ENCODE measurements around the gene PVR.
"Not testable (repeated sequence)": the region's sequence is repeated elsewhere in the genome, so short reads cannot be mapped to it uniquely, and the experiment has no call there.

PVR gene

DNA sequence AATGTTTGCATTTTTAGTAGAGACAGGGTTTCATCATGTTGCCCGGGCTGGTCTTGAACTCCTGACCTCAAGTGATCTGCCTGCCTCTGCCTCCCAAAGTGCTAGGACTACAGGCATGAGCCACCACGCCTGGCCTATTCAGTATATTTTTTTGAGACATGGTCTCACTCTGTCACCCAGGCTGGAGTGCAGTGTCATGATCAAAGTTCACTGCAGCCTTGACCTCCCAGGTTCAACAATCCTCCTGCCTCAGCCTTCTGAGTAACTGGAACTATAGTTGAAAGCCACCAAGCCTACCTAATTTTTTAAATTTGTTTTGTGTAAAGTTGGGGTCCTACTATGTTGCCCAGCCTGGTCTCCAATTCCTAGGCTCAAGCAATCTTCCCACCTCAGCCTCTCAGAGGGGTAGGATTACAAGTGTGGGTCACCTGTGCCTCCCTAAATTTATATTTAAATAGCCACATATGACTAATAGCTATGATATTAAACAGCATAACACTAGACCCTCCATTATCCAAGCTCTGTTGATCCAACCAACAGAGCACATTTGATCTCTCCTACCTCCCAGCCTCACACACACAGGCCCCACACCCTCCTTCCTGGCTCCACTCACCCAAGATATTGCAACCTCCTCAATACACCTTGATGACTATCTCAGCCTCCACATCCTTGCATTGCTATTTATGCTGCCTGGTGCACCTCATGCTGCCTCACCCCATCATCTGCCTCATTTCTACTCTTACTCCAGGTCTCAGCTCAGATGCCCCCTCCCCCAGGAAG lies 25.5 kb downstream of the PVR start:
- Histone ChIP-seq H3K9ac (ENCODE audit: low read depth, low read length) (no peak overlapping the region), H3K9me3 (ENCODE audit: insufficient read depth, low read depth, low read length) (no peaks in the 10 kb centered on the region), H3K4me3 (ENCODE audit: low read length) (no peak overlapping the region), H3K36me3 (ENCODE audit: insufficient read depth, low read depth, low read length) (no peaks in the 10 kb centered on the region), H3K27me3 (ENCODE audit: insufficient read depth, low read length) (no peaks in the 10 kb centered on the region), H3K27ac (ENCODE audit: low read length) (no peak overlapping the region), H3K4me1 (ENCODE audit: insufficient read depth, low read length) (no peaks in the 10 kb centered on the region)

DNA sequence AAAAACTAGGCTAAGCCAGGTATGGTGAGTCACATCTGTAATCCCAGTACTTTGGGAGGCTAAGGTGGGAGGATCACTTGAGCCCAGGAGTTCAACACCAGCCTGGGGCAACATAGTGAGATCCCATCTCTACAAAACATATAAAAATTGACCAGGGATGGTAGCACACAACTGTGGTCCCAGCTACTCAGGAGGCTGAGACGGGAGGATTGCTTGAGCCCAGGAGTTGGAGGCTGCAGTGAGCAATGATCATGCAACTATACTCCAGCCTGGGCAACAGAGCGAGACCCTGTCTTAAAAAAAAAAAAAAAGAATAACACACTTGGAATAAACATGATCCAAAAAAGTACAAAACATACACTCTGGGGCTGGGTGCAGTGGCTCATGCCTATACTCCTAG lies 26.3 kb downstream of the PVR start:
- H3K36me3 ChIP-seq (ENCODE audit: insufficient read depth, low read depth, low read length); H3K4me1 ChIP-seq (ENCODE audit: insufficient read depth, low read length); H3K27ac ChIP-seq (ENCODE audit: low read length); H3K27me3 ChIP-seq (ENCODE audit: insufficient read depth, low read length); H3K9me3 ChIP-seq (ENCODE audit: insufficient read depth, low read depth, low read length); H3K9ac ChIP-seq (ENCODE audit: low read depth, low read length); H3K4me3 ChIP-seq (ENCODE audit: low read length): not testable (repeated sequence)

GRCh38 chr19:44671400-44671799 lies 27.7 kb downstream of the PVR start, which contains the start of gene CEACAM19:
Gene CEACAM19, plus strand, starts transcription at chr19:44671482. Its CDS starts 450 bp downstream, at chr19:44671932.
- Histone ChIP-seq H3K4me1 (ENCODE audit: insufficient read depth, low read length) (no peaks in the 10 kb centered on the region), H3K27me3 (ENCODE audit: insufficient read depth, low read length) (no peaks in the 10 kb centered on the region), H3K9me3 (ENCODE audit: insufficient read depth, low read depth, low read length) (no peaks in the 10 kb centered on the region), H3K9ac (ENCODE audit: low read depth, low read length) (no peak within 1 kb of the TSS), H3K36me3 (ENCODE audit: insufficient read depth, low read depth, low read length) (no peaks in the 10 kb centered on the region), H3K4me3 (ENCODE audit: low read length) (no peak within 1 kb of the TSS), H3K27ac (ENCODE audit: low read length) (no peak within 1 kb of the TSS)

- Histone ChIP-seq H3K27me3 (ENCODE audit: insufficient read depth, low read length) (no peaks in the 10 kb centered on the region), H3K4me1 (ENCODE audit: insufficient read depth, low read length) (no peaks in the 10 kb centered on the region), H3K27ac (ENCODE audit: low read length) (no peak overlapping the region), H3K4me3 (ENCODE audit: low read length) (no peak overlapping the region), H3K9me3 (ENCODE audit: insufficient read depth, low read depth, low read length) (no peaks in the 10 kb centered on the region), H3K36me3 (ENCODE audit: insufficient read depth, low read depth, low read length) (no peaks in the 10 kb centered on the region), H3K9ac (ENCODE audit: low read depth, low read length) (no peak overlapping the region)
These were observed 28.5 kb downstream of the PVR start for GRCh38 chr19:44672226-44672625.

DNA sequence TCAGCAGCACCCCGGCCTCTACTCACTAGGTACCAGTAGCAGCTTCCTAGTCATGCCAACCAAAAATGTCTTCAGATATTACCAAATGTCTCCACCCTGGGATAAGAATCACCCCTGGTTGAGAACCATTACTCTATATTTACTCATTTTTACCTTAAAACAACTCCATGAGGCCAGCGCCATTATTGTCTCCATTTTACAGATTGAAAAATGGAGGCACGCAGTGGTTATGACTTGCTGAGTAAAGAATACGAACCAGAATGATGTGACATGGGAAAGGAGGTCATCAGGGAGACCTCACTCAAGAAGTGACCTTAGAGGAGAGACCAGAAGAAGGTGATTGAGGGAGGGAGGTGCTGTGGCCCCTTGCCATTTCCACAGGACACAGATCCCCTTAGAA lies 29.8 kb downstream of the PVR start:
- Histone ChIP-seq H3K4me1 (ENCODE audit: insufficient read depth, low read length) (no peaks in the 10 kb centered on the region), H3K9me3 (ENCODE audit: insufficient read depth, low read depth, low read length) (no peaks in the 10 kb centered on the region), H3K36me3 (ENCODE audit: insufficient read depth, low read depth, low read length) (no peaks in the 10 kb centered on the region), H3K27ac (ENCODE audit: low read length) (no peak overlapping the region), H3K9ac (ENCODE audit: low read depth, low read length) (no peak overlapping the region), H3K4me3 (ENCODE audit: low read length) (no peak overlapping the region), H3K27me3 (ENCODE audit: insufficient read depth, low read length) (no peaks in the 10 kb centered on the region)

- Histone ChIP-seq H3K27ac (ENCODE audit: low read length) (no peak overlapping the region), H3K36me3 (ENCODE audit: insufficient read depth, low read depth, low read length) (no peaks in the 10 kb centered on the region), H3K9me3 (ENCODE audit: insufficient read depth, low read depth, low read length) (no peaks in the 10 kb centered on the region), H3K4me1 (ENCODE audit: insufficient read depth, low read length) (no peaks in the 10 kb centered on the region), H3K4me3 (ENCODE audit: low read length) (no peak overlapping the region), H3K27me3 (ENCODE audit: insufficient read depth, low read length) (no peaks in the 10 kb centered on the region), H3K9ac (ENCODE audit: low read depth, low read length) (no peak overlapping the region)
These were observed 31.8 kb downstream of the PVR start for GRCh38 chr19:44675521-44675920.

DNA sequence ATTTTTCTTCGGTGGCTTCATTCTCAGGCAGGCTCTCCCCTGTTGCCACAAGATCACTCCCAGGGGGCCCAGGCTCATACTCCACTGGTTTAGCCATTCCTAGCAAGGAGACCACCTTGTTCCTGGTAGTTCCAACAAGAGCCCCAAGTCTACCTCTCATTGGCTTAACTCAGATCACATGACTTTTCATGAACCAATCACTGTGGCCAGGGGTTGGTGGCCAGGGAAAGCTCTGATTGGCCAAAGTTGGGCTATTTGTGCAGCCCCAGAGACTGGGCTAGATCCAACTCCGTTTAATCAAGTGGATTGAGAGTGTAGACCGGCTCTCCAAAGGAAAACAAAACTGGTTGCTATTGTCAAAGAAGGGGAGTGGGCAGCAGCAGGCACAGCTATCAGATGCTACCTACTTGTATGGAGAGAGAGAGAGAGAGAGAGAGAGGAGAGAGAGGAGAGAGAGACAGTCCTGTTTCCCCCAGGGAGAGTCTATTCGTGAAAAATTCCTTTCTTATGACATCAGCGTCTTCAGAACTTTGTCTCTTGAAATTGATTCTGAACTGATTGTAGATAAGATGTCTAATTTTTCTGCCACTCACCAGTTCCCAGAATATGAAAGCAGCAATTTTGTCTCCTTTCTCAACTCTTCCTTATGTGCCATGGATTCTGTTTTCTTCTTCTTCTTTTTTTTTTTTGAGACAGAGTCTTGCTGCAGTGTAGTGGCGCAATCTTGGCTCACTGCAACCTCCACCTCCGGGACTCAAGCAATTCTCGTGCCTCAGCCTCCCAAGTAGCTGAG lies 33.5 kb downstream of the PVR start:
- Histone ChIP-seq H3K9me3 (ENCODE audit: insufficient read depth, low read depth, low read length) (no peaks in the 10 kb centered on the region), H3K9ac (ENCODE audit: low read depth, low read length) (no peak overlapping the region), H3K27me3 (ENCODE audit: insufficient read depth, low read length) (no peaks in the 10 kb centered on the region), H3K4me3 (ENCODE audit: low read length) (no peak overlapping the region), H3K4me1 (ENCODE audit: insufficient read depth, low read length) (no peaks in the 10 kb centered on the region), H3K36me3 (ENCODE audit: insufficient read depth, low read depth, low read length) (no peaks in the 10 kb centered on the region), H3K27ac (ENCODE audit: low read length) (no peak overlapping the region)

GRCh38 chr19:44680536-44680935 lies 36.8 kb downstream of the PVR start:
- Histone ChIP-seq H3K27ac (ENCODE audit: low read length) (no peak overlapping the region), H3K36me3 (ENCODE audit: insufficient read depth, low read depth, low read length) (no peaks in the 10 kb centered on the region), H3K9me3 (ENCODE audit: insufficient read depth, low read depth, low read length) (no peaks in the 10 kb centered on the region), H3K9ac (ENCODE audit: low read depth, low read length) (no peak overlapping the region), H3K4me1 (ENCODE audit: insufficient read depth, low read length) (no peaks in the 10 kb centered on the region), H3K27me3 (ENCODE audit: insufficient read depth, low read length) (no peaks in the 10 kb centered on the region), H3K4me3 (ENCODE audit: low read length) (no peak overlapping the region)

GRCh38 chr19:44681992-44682790 lies 38.5 kb downstream of the PVR start:
- no peaks in the 10 kb centered on the region for H3K4me1 ChIP-seq (ENCODE audit: insufficient read depth, low read length)
- no peak overlapping the region for H3K4me3 ChIP-seq (ENCODE audit: low read length)
- no peaks in the 10 kb centered on the region for H3K9me3 ChIP-seq (ENCODE audit: insufficient read depth, low read depth, low read length)

DNA sequence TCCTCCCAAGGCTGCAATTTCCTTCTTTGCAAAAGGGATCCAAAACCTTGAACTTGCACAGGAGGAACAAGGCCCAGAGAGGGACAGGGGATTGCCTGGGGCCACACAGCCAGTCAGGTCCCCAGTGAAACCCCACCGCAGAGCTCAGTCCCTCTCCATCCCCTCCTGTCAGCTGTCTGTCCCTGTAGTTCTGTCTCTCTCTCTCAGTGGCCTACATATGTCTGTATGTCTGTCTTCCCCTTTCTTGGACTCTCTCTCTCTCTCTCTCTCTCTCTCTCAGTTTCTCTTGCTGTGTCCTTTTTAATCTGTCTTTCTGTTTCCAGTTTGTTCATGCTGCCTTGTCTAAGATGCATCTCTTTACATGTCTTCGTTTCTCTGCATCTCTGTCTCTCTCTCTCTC lies 39.1 kb downstream of the PVR start:
- Histone ChIP-seq H3K9me3 (ENCODE audit: insufficient read depth, low read depth, low read length) (no peaks in the 10 kb centered on the region), H3K36me3 (ENCODE audit: insufficient read depth, low read depth, low read length) (no peaks in the 10 kb centered on the region), H3K4me3 (ENCODE audit: low read length) (no peak overlapping the region), H3K4me1 (ENCODE audit: insufficient read depth, low read length) (no peaks in the 10 kb centered on the region), H3K27me3 (ENCODE audit: insufficient read depth, low read length) (no peaks in the 10 kb centered on the region), H3K9ac (ENCODE audit: low read depth, low read length) (no peak overlapping the region), H3K27ac (ENCODE audit: low read length) (no peak overlapping the region)

More at GRCh38 chr19:44681992-44682790, 38.5 kb downstream of the PVR start:
- Histone ChIP-seq H3K36me3 (ENCODE audit: insufficient read depth, low read depth, low read length) (no peaks in the 10 kb centered on the region), H3K27ac (ENCODE audit: low read length) (no peak overlapping the region), H3K9ac (ENCODE audit: low read depth, low read length) (no peak overlapping the region), H3K27me3 (ENCODE audit: insufficient read depth, low read length) (no peaks in the 10 kb centered on the region)

DNA sequence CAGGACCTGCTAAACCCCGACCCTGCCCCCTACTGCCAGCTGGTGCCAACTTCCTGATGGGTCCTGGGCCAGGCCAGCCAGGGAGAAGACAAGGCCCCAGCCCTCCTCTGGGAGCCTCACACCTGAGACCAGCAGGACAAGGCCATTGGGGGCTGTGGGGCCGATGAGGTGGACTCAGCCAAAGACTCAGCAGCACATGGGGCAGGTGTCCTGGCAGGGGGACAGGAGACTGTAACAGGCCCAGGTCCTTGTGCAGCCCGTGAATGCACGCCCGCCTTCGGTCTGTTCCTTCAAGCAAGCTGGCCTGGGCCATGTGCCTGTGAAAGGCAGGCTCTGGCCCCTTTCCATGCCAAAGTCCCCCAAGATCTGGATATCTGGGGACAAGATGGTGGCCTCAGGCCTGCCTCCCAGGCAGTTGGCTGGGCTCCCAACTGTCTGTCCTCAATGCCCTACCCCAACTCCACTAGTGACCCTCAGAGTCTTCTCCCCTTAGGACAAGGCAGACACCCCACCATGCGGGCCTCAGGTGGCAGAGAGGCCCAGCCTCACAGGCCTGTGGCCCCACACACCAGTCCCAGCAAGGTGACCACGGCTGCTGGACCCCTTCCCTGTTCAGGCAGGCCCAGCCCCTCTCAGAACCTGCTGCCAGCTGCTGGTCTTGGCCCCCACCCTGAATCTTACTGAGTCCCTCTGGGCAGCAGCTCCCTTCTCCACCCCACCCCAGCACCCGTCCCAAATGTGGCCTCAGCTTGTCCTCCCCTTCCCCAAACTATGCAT lies 39.9 kb downstream of the PVR start:
- H3K9me3 ChIP-seq (ENCODE audit: insufficient read depth, low read depth, low read length), result no peaks in the 10 kb centered on the region
- H3K4me3 ChIP-seq (ENCODE audit: low read length), result no peak overlapping the region
- H3K36me3 ChIP-seq (ENCODE audit: insufficient read depth, low read depth, low read length), result no peaks in the 10 kb centered on the region
- H3K27ac ChIP-seq (ENCODE audit: low read length), result no peak overlapping the region
- H3K4me1 ChIP-seq (ENCODE audit: insufficient read depth, low read length), result no peaks in the 10 kb centered on the region
- H3K9ac ChIP-seq (ENCODE audit: low read depth, low read length), result no peak overlapping the region
- H3K27me3 ChIP-seq (ENCODE audit: insufficient read depth, low read length), result no peaks in the 10 kb centered on the region

Measured in iPS-20b (cell line).